Measurements from ENCODE around the gene HMCN1. TPM values are rescaled to one million over a fixed set of nuclear protein-coding genes. Genes with fewer than 3 reads are reported as not detected.
A peak's percentile ranks its signal among the peaks of the same experiment; 100 is the strongest.
"Not testable (repeated sequence)": the region's sequence is repeated elsewhere in the genome, so short reads cannot be mapped to it uniquely, and the experiment has no call there.

The HMCN1 gene
- total RNA-seq, 2 donors from 2014 or later = 10.6 to 17.3 TPM

GRCh38 chr1:185880779-185881333 lies 146.7 kb downstream of the HMCN1 start:
- DNase-seq (ENCODE audit: low spot score) = no peak
- intact Hi-C loops (cut with DNase I) = no loop called here

- DNase-seq (ENCODE audit: low spot score) = no peak
- intact Hi-C loops (cut with DNase I) = no loop called here
These were observed 151.9 kb downstream of the HMCN1 start for GRCh38 chr1:185886046-185886445.

GRCh38 chr1:185886671-185887070 lies 152.5 kb downstream of the HMCN1 start:
- intact Hi-C loops (cut with DNase I) = no loop called here

GRCh38 chr1:185892831-185893403 lies 158.7 kb downstream of the HMCN1 start:
- peak; percentile 50 for DNase-seq (ENCODE audit: low spot score)
- intact Hi-C loops (cut with DNase I) = not testable (repeated sequence)

More at GRCh38 chr1:185886671-185887070, 152.5 kb downstream of the HMCN1 start:
- no peak for DNase-seq (ENCODE audit: low spot score)

- no peak for DNase-seq (ENCODE audit: low spot score)
- intact Hi-C loops (cut with DNase I) = no loop called here
These were observed 160.6 kb downstream of the HMCN1 start for GRCh38 chr1:185894791-185895190.

- intact Hi-C loops (cut with DNase I) = no loop called here
- no peak for DNase-seq (ENCODE audit: low spot score)
These were observed 161.2 kb downstream of the HMCN1 start for GRCh38 chr1:185895208-185895900.

- intact Hi-C loops (cut with DNase I) = no loop called here
- no peak for DNase-seq (ENCODE audit: low spot score)
These were observed 162.7 kb downstream of the HMCN1 start for GRCh38 chr1:185896863-185897262.

- DNase-seq (ENCODE audit: low spot score) = no peak
- intact Hi-C loops (cut with DNase I) = no loop called here
These were observed 172.0 kb downstream of the HMCN1 start for GRCh38 chr1:185906186-185906585.

GRCh38 chr1:185907246-185907645 lies 173.1 kb downstream of the HMCN1 start:
- DNase-seq (ENCODE audit: low spot score) = no peak
- intact Hi-C loops (cut with DNase I) = no loop called here

- no peak for DNase-seq (ENCODE audit: low spot score)
- intact Hi-C loops (cut with DNase I) = no loop called here
These were observed 177.8 kb downstream of the HMCN1 start for GRCh38 chr1:185911978-185912377.

- DNase-seq (ENCODE audit: low spot score) = no peak
- intact Hi-C loops (cut with DNase I) = no loop called here
These were observed 178.3 kb downstream of the HMCN1 start for GRCh38 chr1:185912504-185912903.

- DNase-seq (ENCODE audit: low spot score) = no peak
- intact Hi-C loops (cut with DNase I) = no loop called here
These were observed 179.9 kb downstream of the HMCN1 start for GRCh38 chr1:185914089-185914488.

GRCh38 chr1:185916861-185917260 lies 182.7 kb downstream of the HMCN1 start:
- DNase-seq (ENCODE audit: low spot score) = no peak
- intact Hi-C loops (cut with DNase I) = no loop called here

- intact Hi-C loops (cut with DNase I) = no loop called here
- DNase-seq (ENCODE audit: low spot score) = no peak
These were observed 183.5 kb downstream of the HMCN1 start for GRCh38 chr1:185917646-185918045.

- intact Hi-C loops (cut with DNase I) = no loop called here
- no peak for DNase-seq (ENCODE audit: low spot score)
These were observed 186.4 kb downstream of the HMCN1 start for GRCh38 chr1:185920602-185921001.

- intact Hi-C loops (cut with DNase I) = no loop called here
- no peak for DNase-seq (ENCODE audit: low spot score)
These were observed 187.4 kb downstream of the HMCN1 start for GRCh38 chr1:185921636-185922035.

GRCh38 chr1:185926588-185926987 lies 192.4 kb downstream of the HMCN1 start:
- no peak for DNase-seq (ENCODE audit: low spot score)
- intact Hi-C loops (cut with DNase I) = no loop called here

GRCh38 chr1:185929776-185930175 lies 195.6 kb downstream of the HMCN1 start:
- intact Hi-C loops (cut with DNase I) = no loop called here
- DNase-seq (ENCODE audit: low spot score) = no peak

- intact Hi-C loops (cut with DNase I) = no loop called here
- DNase-seq (ENCODE audit: low spot score) = no peak
These were observed 197.2 kb downstream of the HMCN1 start for GRCh38 chr1:185931438-185931837.

GRCh38 chr1:185933580-185933979 lies 199.4 kb downstream of the HMCN1 start:
- no peak for DNase-seq (ENCODE audit: low spot score)
- intact Hi-C loops (cut with DNase I) = no loop called here
